GM23338 (cell line): ENCODE data around the gene TLE2. TPM values are rescaled to one million over a fixed set of nuclear protein-coding genes. Genes with fewer than 3 reads are reported as not detected.
A peak's percentile ranks its signal among the peaks of the same experiment; 100 is the strongest.

ENCODE experiments used
- ATAC-seq: fragments of 200-7000 bp; cut with Tn5 transposase; 3 replicates; pipeline ENCODE4 v1.9.1; 2020
- DNase-seq: peaks from one replicate; pipeline ENCODE4 v3.0.0-alpha.2; 2015; ENCODE audit warnings: low spot score
- H2AFZ ChIP-seq: fragments of 200-600 bp; sonication (generic); 2 replicates; pipeline ENCODE4 v1.8.0; 2016; ENCODE audit warnings: antibody characterized with exemption, mild to moderate bottlenecking, moderate library complexity
- H3F3A ChIP-seq: fragments of 200-600 bp; sonication (generic); replicated peaks from 2 replicates; pipeline ENCODE4 v1.8.0; 2017; ENCODE audit warnings: antibody characterized with exemption, mixed run types, low read depth
- H3K27ac ChIP-seq: fragments of 200-600 bp; sonication (generic); 2 replicates; pipeline ENCODE4 v1.6.1; 2016; ENCODE audit warnings: low read depth
- H3K27me3 ChIP-seq: fragments of 200-600 bp; sonication (generic); 2 replicates; pipeline ENCODE4 v1.8.0; 2016; ENCODE audit warnings: mild to moderate bottlenecking, mixed run types, moderate library complexity; ENCODE audit not compliant: insufficient read depth
- H3K36me3 ChIP-seq: fragments of 200-600 bp; sonication (generic); 2 replicates; pipeline ENCODE4 v1.8.0; 2016; ENCODE audit warnings: mild to moderate bottlenecking; ENCODE audit not compliant: insufficient read depth
- H3K4me1 ChIP-seq: fragments of 200-600 bp; sonication (generic); 2 replicates; pipeline ENCODE4 v1.8.0; 2016; ENCODE audit warnings: mild to moderate bottlenecking, moderate library complexity; ENCODE audit not compliant: insufficient read depth
- H3K4me2 ChIP-seq: fragments of 200-600 bp; sonication (generic); 2 replicates; pipeline ENCODE4 v1.7.1; 2017; ENCODE audit warnings: mixed run types
- H3K4me3 ChIP-seq: fragments of 200-600 bp; sonication (generic); 2 replicates; pipeline ENCODE4 v1.6.1; 2016; ENCODE audit warnings: mixed run types
- H3K79me2 ChIP-seq: fragments of 200-600 bp; sonication (generic); replicated peaks from 2 replicates; pipeline ENCODE4 v1.8.0; 2017; ENCODE audit warnings: mild to moderate bottlenecking; ENCODE audit not compliant: insufficient read depth
- H3K9me2 ChIP-seq: fragments of 200-600 bp; sonication (generic); 2 replicates; pipeline ENCODE4 v1.8.0; 2017; ENCODE audit not compliant: insufficient read depth
- H4K20me1 ChIP-seq: fragments of 200-600 bp; sonication (generic); replicated peaks from 2 replicates; pipeline ENCODE4 v1.8.0; 2017; ENCODE audit warnings: mild to moderate bottlenecking; ENCODE audit not compliant: insufficient read depth
- H3K27ac Mint-ChIP-seq: 2 replicates; pipeline ENCODE4 v1.8.0; 2020; ENCODE audit warnings: inconsistent platforms, mild to moderate bottlenecking, moderate library complexity, mixed read lengths
- H3K27me3 Mint-ChIP-seq: 3 replicates; pipeline ENCODE4 v1.8.0; 2022; ENCODE audit warnings: low read depth, mild to moderate bottlenecking, moderate library complexity, mixed read lengths, inconsistent platforms; ENCODE audit not compliant: insufficient read depth, poor library complexity
- H3K36me3 Mint-ChIP-seq: 3 replicates; pipeline ENCODE4 v1.8.0; 2021; ENCODE audit warnings: low read depth, mild to moderate bottlenecking, inconsistent platforms, moderate library complexity, mixed read lengths
- H3K4me1 Mint-ChIP-seq: 3 replicates; pipeline ENCODE4 v1.8.0; 2020; ENCODE audit warnings: mild to moderate bottlenecking, inconsistent platforms, mixed read lengths
- H3K4me3 Mint-ChIP-seq: 3 replicates; pipeline ENCODE4 v1.8.0; 2021; ENCODE audit warnings: moderate library complexity, mild to moderate bottlenecking, inconsistent platforms, mixed read lengths
- H3K9me3 Mint-ChIP-seq: 3 replicates; pipeline ENCODE4 v1.8.0; 2020; ENCODE audit warnings: moderate library complexity, mild to moderate bottlenecking, inconsistent platforms, mixed read lengths
- CREB1 ChIP-seq: fragments of 250-450 bp; sonication (Bioruptor Pico); IDR thresholded peaks from 2 replicates; pipeline ENCODE4 v1.5.0; 2020; ENCODE audit warnings: low read depth, mild to moderate bottlenecking, moderate library complexity
- EZH2 ChIP-seq: fragments of 200-600 bp; sonication (generic); IDR thresholded peaks from one replicate; pipeline ENCODE4 v1.8.0; 2017; ENCODE audit warnings: antibody characterized with exemption, mild to moderate bottlenecking, low read depth; ENCODE audit not compliant: unreplicated experiment
- EZH2phosphoT487 ChIP-seq: fragments of 200-600 bp; sonication (generic); IDR thresholded peaks from one replicate; pipeline ENCODE4 v1.8.1; 2018; ENCODE audit warnings: antibody characterized with exemption; ENCODE audit not compliant: unreplicated experiment
- JUNB ChIP-seq: IDR thresholded peaks from one replicate; pipeline ENCODE4 v1.6.1; 2016; ENCODE audit warnings: antibody characterized with exemption; ENCODE audit not compliant: unreplicated experiment
- NANOG ChIP-seq: IDR thresholded peaks from 2 replicates; pipeline ENCODE4 v1.6.1; 2016; ENCODE audit warnings: antibody characterized with exemption, borderline replicate concordance
- POLR2AphosphoS5 ChIP-seq: IDR thresholded peaks from 2 replicates; pipeline ENCODE4 v1.6.1; 2016; ENCODE audit warnings: antibody characterized with exemption, low read depth
- STAT1 ChIP-seq: IDR thresholded peaks from one replicate; pipeline ENCODE4 v1.6.1; 2016; ENCODE audit warnings: antibody characterized with exemption; ENCODE audit not compliant: unreplicated experiment
- ZNF114 ChIP-seq: fragments of 250-450 bp; sonication (Bioruptor Pico); IDR thresholded peaks from 2 replicates; pipeline ENCODE4 v1.5.0; 2020; ENCODE audit warnings: mild to moderate bottlenecking, moderate library complexity
- ZNF331 ChIP-seq: fragments of 250-450 bp; sonication (Bioruptor Pico); IDR thresholded peaks from 2 replicates; pipeline ENCODE4 v1.5.0; 2020; ENCODE audit warnings: low read depth, mild to moderate bottlenecking, moderate library complexity
- polyA plus RNA-seq: library from polyadenylated mRNA; unstranded; fragments of >200 nt; fragmentation: Nextera tagmentation; extraction: Ambion mirVana; gene quantifications from 2 replicates; pipeline ENCODE4 v1.2.1, GENCODE V29; 2016
- total RNA-seq: library from RNA; depleted of rRNA; stranded (reverse); fragments of >200 nt; shearing (Covaris generic); gene quantifications from 2 replicates; pipeline ENCODE4 v1.2.3, GENCODE V29; 2014
- TF ChIP-seq, protein P1 (sequence below): IDR thresholded peaks from one replicate; pipeline ENCODE4 v1.6.1; 2018; ENCODE audit warnings: antibody characterized with exemption; ENCODE audit not compliant: unreplicated experiment
- TF ChIP-seq, protein P2 (sequence below): fragments of 250-450 bp; sonication (Bioruptor Pico); IDR thresholded peaks from 2 replicates; pipeline ENCODE4 v1.5.0; 2020; ENCODE audit warnings: mild to moderate bottlenecking, moderate library complexity
- TF ChIP-seq, protein P3 (sequence below): IDR thresholded peaks from 2 replicates; pipeline ENCODE4 v1.6.1; 2016; ENCODE audit warnings: antibody characterized with exemption
- TF ChIP-seq, protein P4 (sequence below), 2 experiments: fragments of 200-600 bp in 1 of 2; sonication (generic) in 1 of 2; conservative IDR thresholded peaks; 2 replicates each; pipeline versions ENCODE4 v1.5.1 to v1.6.1; 2016 to 2017; ENCODE audit warnings: antibody characterized with exemption in 2 of 2, low read depth in 2 of 2, mild to moderate bottlenecking in 2 of 2, moderate library complexity in 1 of 2

TLE2 gene
- total and polyA plus RNA-seq, 2 experiments from 2014 or later, result 5.2 to 22.8 TPM

DNA sequence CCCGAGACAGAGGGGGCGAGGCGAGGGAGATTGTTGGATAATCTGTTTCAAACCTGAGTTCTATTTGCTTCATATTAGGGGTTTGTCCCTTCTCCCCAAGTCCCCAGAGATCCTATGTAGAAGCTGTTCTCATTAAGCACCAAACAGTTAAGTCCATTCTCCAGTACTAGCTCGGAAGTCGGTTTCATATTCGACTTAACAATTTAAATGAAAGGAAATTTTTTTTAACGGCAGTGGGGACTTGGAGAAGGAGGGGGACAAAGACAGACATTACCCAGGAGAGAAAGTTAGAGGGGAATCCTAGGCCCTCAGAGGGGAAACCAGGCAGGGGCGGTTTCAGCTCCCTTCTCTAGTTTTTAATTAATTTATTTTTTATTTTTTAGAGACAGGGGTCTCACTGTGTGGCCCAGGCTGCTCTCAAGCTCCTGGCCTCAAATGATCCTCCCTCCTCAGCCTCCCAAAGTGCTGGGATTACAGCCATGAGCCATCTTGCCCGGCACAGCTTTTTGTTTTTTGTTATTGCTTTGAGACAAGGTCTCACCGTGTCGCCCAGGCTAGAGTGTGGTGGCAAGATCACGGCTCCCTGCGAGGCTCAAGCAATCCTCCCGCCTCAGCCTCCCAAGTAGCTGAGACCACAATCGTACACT, 13.7 kb upstream of the TLE2 start:
- Mint-ChIP-seq H3K4me3 (peak overlapping the region; percentile 51), H3K27me3 (peaks cover 25% of the 10 kb centered on the region), H3K27ac (no peak overlapping the region), H3K9me3 (no peaks in the 10 kb centered on the region; the same call in 2 of the 3 replicates), H3K36me3 (no peaks in the 10 kb centered on the region), H3K4me1 (peaks cover 35% of the 10 kb centered on the region)
- Histone ChIP-seq H2AFZ (no peak overlapping the region; the same call in 1 of the 2 replicates), H3F3A (peaks cover 12% of the 10 kb centered on the region; the same call in 1 of the 2 replicates), H3K79me2 (no peaks in the 10 kb centered on the region), H3K4me3 (peak overlapping the region; percentile 46), H3K9me2 (no peaks in the 10 kb centered on the region), H3K36me3 (no peaks in the 10 kb centered on the region), H3K4me2 (peak overlapping the region; percentile 46), H4K20me1 (no peaks in the 10 kb centered on the region), H3K27ac (no peak overlapping the region), H3K27me3 (peaks cover 22% of the 10 kb centered on the region), H3K4me1 (peaks cover 20% of the 10 kb centered on the region; the same call in 1 of the 2 replicates)
- ATAC-seq (no peak), DNase-seq (no peak)
- TF ChIP-seq, protein P1, sequence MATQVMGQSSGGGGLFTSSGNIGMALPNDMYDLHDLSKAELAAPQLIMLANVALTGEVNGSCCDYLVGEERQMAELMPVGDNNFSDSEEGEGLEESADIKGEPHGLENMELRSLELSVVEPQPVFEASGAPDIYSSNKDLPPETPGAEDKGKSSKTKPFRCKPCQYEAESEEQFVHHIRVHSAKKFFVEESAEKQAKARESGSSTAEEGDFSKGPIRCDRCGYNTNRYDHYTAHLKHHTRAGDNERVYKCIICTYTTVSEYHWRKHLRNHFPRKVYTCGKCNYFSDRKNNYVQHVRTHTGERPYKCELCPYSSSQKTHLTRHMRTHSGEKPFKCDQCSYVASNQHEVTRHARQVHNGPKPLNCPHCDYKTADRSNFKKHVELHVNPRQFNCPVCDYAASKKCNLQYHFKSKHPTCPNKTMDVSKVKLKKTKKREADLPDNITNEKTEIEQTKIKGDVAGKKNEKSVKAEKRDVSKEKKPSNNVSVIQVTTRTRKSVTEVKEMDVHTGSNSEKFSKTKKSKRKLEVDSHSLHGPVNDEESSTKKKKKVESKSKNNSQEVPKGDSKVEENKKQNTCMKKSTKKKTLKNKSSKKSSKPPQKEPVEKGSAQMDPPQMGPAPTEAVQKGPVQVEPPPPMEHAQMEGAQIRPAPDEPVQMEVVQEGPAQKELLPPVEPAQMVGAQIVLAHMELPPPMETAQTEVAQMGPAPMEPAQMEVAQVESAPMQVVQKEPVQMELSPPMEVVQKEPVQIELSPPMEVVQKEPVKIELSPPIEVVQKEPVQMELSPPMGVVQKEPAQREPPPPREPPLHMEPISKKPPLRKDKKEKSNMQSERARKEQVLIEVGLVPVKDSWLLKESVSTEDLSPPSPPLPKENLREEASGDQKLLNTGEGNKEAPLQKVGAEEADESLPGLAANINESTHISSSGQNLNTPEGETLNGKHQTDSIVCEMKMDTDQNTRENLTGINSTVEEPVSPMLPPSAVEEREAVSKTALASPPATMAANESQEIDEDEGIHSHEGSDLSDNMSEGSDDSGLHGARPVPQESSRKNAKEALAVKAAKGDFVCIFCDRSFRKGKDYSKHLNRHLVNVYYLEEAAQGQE, result no peak
- no peak for TF ChIP-seq EZH2phosphoT487
- no peak for TF ChIP-seq POLR2AphosphoS5
- no peak for TF ChIP-seq EZH2
- TF ChIP-seq, protein P2, sequence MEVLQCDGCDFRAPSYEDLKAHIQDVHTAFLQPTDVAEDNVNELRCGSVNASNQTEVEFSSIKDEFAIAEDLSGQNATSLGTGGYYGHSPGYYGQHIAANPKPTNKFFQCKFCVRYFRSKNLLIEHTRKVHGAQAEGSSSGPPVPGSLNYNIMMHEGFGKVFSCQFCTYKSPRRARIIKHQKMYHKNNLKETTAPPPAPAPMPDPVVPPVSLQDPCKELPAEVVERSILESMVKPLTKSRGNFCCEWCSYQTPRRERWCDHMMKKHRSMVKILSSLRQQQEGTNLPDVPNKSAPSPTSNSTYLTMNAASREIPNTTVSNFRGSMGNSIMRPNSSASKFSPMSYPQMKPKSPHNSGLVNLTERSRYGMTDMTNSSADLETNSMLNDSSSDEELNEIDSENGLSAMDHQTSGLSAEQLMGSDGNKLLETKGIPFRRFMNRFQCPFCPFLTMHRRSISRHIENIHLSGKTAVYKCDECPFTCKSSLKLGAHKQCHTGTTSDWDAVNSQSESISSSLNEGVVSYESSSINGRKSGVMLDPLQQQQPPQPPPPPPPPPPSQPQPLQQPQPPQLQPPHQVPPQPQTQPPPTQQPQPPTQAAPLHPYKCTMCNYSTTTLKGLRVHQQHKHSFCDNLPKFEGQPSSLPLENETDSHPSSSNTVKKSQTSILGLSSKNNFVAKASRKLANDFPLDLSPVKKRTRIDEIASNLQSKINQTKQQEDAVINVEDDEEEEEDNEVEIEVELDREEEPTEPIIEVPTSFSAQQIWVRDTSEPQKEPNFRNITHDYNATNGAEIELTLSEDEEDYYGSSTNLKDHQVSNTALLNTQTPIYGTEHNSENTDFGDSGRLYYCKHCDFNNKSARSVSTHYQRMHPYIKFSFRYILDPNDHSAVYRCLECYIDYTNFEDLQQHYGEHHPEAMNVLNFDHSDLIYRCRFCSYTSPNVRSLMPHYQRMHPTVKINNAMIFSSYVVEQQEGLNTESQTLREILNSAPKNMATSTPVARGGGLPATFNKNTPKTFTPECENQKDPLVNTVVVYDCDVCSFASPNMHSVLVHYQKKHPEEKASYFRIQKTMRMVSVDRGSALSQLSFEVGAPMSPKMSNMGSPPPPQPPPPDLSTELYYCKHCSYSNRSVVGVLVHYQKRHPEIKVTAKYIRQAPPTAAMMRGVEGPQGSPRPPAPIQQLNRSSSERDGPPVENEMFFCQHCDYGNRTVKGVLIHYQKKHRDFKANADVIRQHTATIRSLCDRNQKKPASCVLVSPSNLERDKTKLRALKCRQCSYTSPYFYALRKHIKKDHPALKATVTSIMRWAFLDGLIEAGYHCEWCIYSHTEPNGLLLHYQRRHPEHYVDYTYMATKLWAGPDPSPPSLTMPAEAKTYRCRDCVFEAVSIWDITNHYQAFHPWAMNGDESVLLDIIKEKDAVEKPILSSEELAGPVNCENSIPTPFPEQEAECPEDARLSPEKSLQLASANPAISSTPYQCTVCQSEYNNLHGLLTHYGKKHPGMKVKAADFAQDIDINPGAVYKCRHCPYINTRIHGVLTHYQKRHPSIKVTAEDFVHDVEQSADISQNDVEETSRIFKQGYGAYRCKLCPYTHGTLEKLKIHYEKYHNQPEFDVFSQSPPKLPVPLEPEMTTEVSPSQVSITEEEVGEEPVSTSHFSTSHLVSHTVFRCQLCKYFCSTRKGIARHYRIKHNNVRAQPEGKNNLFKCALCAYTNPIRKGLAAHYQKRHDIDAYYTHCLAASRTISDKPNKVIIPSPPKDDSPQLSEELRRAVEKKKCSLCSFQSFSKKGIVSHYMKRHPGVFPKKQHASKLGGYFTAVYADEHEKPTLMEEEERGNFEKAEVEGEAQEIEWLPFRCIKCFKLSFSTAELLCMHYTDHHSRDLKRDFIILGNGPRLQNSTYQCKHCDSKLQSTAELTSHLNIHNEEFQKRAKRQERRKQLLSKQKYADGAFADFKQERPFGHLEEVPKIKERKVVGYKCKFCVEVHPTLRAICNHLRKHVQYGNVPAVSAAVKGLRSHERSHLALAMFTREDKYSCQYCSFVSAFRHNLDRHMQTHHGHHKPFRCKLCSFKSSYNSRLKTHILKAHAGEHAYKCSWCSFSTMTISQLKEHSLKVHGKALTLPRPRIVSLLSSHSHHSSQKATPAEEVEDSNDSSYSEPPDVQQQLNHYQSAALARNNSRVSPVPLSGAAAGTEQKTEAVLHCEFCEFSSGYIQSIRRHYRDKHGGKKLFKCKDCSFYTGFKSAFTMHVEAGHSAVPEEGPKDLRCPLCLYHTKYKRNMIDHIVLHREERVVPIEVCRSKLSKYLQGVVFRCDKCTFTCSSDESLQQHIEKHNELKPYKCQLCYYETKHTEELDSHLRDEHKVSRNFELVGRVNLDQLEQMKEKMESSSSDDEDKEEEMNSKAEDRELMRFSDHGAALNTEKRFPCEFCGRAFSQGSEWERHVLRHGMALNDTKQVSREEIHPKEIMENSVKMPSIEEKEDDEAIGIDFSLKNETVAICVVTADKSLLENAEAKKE, result no peak
- TF ChIP-seq ZNF114 (CRISPR knock-in tag), result no peak
- TF ChIP-seq CREB1 (CRISPR knock-in tag), result no peak
- TF ChIP-seq ZNF331 (CRISPR knock-in tag), result no peak
- no peak for TF ChIP-seq JUNB
- TF ChIP-seq NANOG, result no peak
- TF ChIP-seq, protein P3, sequence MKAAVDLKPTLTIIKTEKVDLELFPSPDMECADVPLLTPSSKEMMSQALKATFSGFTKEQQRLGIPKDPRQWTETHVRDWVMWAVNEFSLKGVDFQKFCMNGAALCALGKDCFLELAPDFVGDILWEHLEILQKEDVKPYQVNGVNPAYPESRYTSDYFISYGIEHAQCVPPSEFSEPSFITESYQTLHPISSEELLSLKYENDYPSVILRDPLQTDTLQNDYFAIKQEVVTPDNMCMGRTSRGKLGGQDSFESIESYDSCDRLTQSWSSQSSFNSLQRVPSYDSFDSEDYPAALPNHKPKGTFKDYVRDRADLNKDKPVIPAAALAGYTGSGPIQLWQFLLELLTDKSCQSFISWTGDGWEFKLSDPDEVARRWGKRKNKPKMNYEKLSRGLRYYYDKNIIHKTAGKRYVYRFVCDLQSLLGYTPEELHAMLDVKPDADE, result no peak
- no peak for TF ChIP-seq STAT1
- TF ChIP-seq, protein P4, sequence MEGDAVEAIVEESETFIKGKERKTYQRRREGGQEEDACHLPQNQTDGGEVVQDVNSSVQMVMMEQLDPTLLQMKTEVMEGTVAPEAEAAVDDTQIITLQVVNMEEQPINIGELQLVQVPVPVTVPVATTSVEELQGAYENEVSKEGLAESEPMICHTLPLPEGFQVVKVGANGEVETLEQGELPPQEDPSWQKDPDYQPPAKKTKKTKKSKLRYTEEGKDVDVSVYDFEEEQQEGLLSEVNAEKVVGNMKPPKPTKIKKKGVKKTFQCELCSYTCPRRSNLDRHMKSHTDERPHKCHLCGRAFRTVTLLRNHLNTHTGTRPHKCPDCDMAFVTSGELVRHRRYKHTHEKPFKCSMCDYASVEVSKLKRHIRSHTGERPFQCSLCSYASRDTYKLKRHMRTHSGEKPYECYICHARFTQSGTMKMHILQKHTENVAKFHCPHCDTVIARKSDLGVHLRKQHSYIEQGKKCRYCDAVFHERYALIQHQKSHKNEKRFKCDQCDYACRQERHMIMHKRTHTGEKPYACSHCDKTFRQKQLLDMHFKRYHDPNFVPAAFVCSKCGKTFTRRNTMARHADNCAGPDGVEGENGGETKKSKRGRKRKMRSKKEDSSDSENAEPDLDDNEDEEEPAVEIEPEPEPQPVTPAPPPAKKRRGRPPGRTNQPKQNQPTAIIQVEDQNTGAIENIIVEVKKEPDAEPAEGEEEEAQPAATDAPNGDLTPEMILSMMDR (conservative IDR thresholded peaks at IDR 0.05; ENCODE audit: low read depth in 2 of 2), result no peak
